AG09319 (cell line): ENCODE data around the gene STX1A.
"Not testable (repeated sequence)": the region's sequence is repeated elsewhere in the genome, so short reads cannot be mapped to it uniquely, and the experiment has no call there.

ENCODE experiments used
- DNase-seq: peaks from one replicate; pipeline ENCODE4 v3.0.0-alpha.2; 2010; ENCODE audit warnings: low read depth; ENCODE audit errors: extremely low read depth
- CTCF ChIP-seq: IDR thresholded peaks from 2 replicates; pipeline ENCODE4 v1.5.1; 2011; ENCODE audit warnings: low read depth, mild to moderate bottlenecking, inconsistent platforms, low read length, moderate library complexity

STX1A gene

GRCh38 chr7:73679709-73680108 is 39.8 kb downstream of the STX1A start:
- no peak for DNase-seq
- no peak for TF ChIP-seq CTCF

GRCh38 chr7:73678862-73679261 is 40.6 kb downstream of the STX1A start:
- TF ChIP-seq CTCF = no peak
- no peak for DNase-seq

- DNase-seq = not testable (repeated sequence)
Observed at GRCh38 chr7:73676062-73676461, 43.4 kb downstream of the STX1A start.

GRCh38 chr7:73674468-73675124 is 44.9 kb downstream of the STX1A start:
- TF ChIP-seq CTCF = no peak
- DNase-seq = no peak

- DNase-seq = no peak
Observed at GRCh38 chr7:73671857-73672445, 47.5 kb downstream of the STX1A start.

GRCh38 chr7:73671322-73671661 is 48.2 kb downstream of the STX1A start:
- no peak for TF ChIP-seq CTCF
- no peak for DNase-seq

More at GRCh38 chr7:73671857-73672445, 47.5 kb downstream of the STX1A start:
- no peak for TF ChIP-seq CTCF

- TF ChIP-seq CTCF = no peak
- no peak for DNase-seq
Observed at GRCh38 chr7:73669858-73670385, 49.5 kb downstream of the STX1A start.

- TF ChIP-seq CTCF = no peak
- no peak for DNase-seq
Observed at GRCh38 chr7:73669288-73669701, 50.2 kb downstream of the STX1A start.
